ENCODE data around the gene TANC1.

Gene TANC1

GRCh38 chr2:159204381-159205144 is 236.1 kb downstream of the TANC1 start:
- DNase-seq, result no peak

GRCh38 chr2:159206736-159207380 is 238.4 kb downstream of the TANC1 start:
- no peak for DNase-seq

GRCh38 chr2:159208438-159208837 is 240.0 kb downstream of the TANC1 start:
- DNase-seq, result no peak

GRCh38 chr2:159209341-159210306 is 241.2 kb downstream of the TANC1 start:
- no peak for DNase-seq

- DNase-seq, result no peak
These were observed 243.3 kb downstream of the TANC1 start for GRCh38 chr2:159211447-159212396.

- DNase-seq, result no peak
These were observed 244.9 kb downstream of the TANC1 start for GRCh38 chr2:159213296-159213695.

- DNase-seq, result no peak
These were observed 246.0 kb downstream of the TANC1 start for GRCh38 chr2:159214325-159214865.

GRCh38 chr2:159215116-159215515 is 246.7 kb downstream of the TANC1 start:
- no peak for DNase-seq

GRCh38 chr2:159217676-159218075 is 249.2 kb downstream of the TANC1 start:
- DNase-seq, result no peak

GRCh38 chr2:159218389-159218788 is 249.9 kb downstream of the TANC1 start:
- DNase-seq, result no peak

GRCh38 chr2:159219394-159219998 is 251.1 kb downstream of the TANC1 start:
- no peak for DNase-seq

GRCh38 chr2:159224061-159224813 is 255.8 kb downstream of the TANC1 start:
- DNase-seq, result no peak

- DNase-seq, result no peak
These were observed 256.9 kb downstream of the TANC1 start for GRCh38 chr2:159225025-159226016.

GRCh38 chr2:159226059-159226461 is 257.6 kb downstream of the TANC1 start:
- no peak for DNase-seq

GRCh38 chr2:159226608-159227385 is 258.4 kb downstream of the TANC1 start:
- DNase-seq, result no peak

GRCh38 chr2:159227467-159227866 is 259.0 kb downstream of the TANC1 start:
- no peak for DNase-seq

GRCh38 chr2:159228081-159228581 is 259.7 kb downstream of the TANC1 start:
- DNase-seq, result no peak

GRCh38 chr2:159229476-159230144 is 261.2 kb downstream of the TANC1 start:
- no peak for DNase-seq

Measured in T1000 (cell line).